Calu3 (cell line): Measurements from ENCODE around the gene PGLYRP3. TPM values are rescaled to one million over a fixed set of nuclear protein-coding genes. Genes with fewer than 3 reads are reported as not detected.

Source experiments
- BruUV-seq: library from RNA; stranded (reverse); fragments of 400-500 nt; replicated peaks from 2 replicates; lab custom pipeline; 2021; lab: Mats Ljungman, UMichigan
- CTCF ChIA-PET: fragments of 300-600 bp; sonication (Branson Sonifier 250); formaldehyde crosslinking; loops from one replicate; lab custom pipeline; 2022; ENCODE audit warnings: antibody characterized with exemption; lab: Charles Lee
- DNase-seq: peaks from one replicate; pipeline ENCODE4 v3.0.0; 2022
- H3K27ac Mint-ChIP-seq: one replicate; pipeline ENCODE4 v1.8.0; 2022; ENCODE audit warnings: mixed read lengths; ENCODE audit not compliant: unreplicated experiment
- H3K27me3 Mint-ChIP-seq: one replicate; pipeline ENCODE4 v1.8.0; 2022; ENCODE audit warnings: mixed read lengths; ENCODE audit not compliant: unreplicated experiment
- H3K36me3 Mint-ChIP-seq: one replicate; pipeline ENCODE4 v1.8.0; 2022; ENCODE audit warnings: mild to moderate bottlenecking, moderate library complexity, mixed read lengths; ENCODE audit not compliant: insufficient read depth, unreplicated experiment
- H3K4me1 Mint-ChIP-seq: one replicate; pipeline ENCODE4 v1.8.0; 2022; ENCODE audit warnings: mild to moderate bottlenecking, low read depth, mixed read lengths; ENCODE audit not compliant: unreplicated experiment
- H3K4me3 Mint-ChIP-seq: one replicate; pipeline ENCODE4 v1.8.0; 2022; ENCODE audit warnings: mild to moderate bottlenecking, low read depth, moderate library complexity, mixed read lengths; ENCODE audit not compliant: unreplicated experiment
- H3K9me3 Mint-ChIP-seq: one replicate; pipeline ENCODE4 v1.8.0; 2022; ENCODE audit warnings: low read depth, mixed read lengths; ENCODE audit not compliant: unreplicated experiment
- CTCF ChIP-seq: fragments of 200-600 bp; IDR thresholded peaks from one replicate; pipeline ENCODE4 v1.8.0; 2022; ENCODE audit warnings: antibody characterized with exemption; ENCODE audit not compliant: unreplicated experiment
- intact Hi-C: fragments of 100-400 bp; cut with micrococcal nuclease; formaldehyde crosslinking; loops from one replicate; pipeline ENCODE4 v1.10.0; 2022; ENCODE audit not compliant: unreplicated experiment
- total RNA-seq: library from RNA; stranded (reverse); gene quantifications from 2 replicates; pipeline ENCODE4 v1.2.3, GENCODE V29; 2022

Gene PGLYRP3
- total RNA-seq, 1 experiment from 2014 or later: not detected

- TF ChIP-seq CTCF: no peak
- Mint-ChIP-seq H3K27ac (no peak within 1 kb of the TSS), H3K27me3 (peaks cover 52% of the 10 kb centered on the region), H3K36me3 (no peaks in the 10 kb centered on the region), H3K4me1 (peaks cover 26% of the 10 kb centered on the region), H3K9me3 (no peaks in the 10 kb centered on the region), H3K4me3 (no peak within 1 kb of the TSS)
- DNase-seq: no peak
- BruUV-seq: TSS peak; percentile 89
- CTCF ChIA-PET: interaction anchor here (0.7 to 1.8 kb wide), 4 partner anchors 17 to 1112 kb away, joined by 3 to 7 read pairs (median 4); partner anchors contain the start of gene S100A12
- intact Hi-C loops: loop anchor here (10.0 kb wide), 1 partner anchor 627 kb away; the partner anchor contains the start of gene RAB13
Observed at GRCh38 chr1:153357853-153358690, 45.3 kb upstream of the PGLYRP3 start, which contains the start of gene S100A9. Gene S100A9 (plus strand): TSS chr1:153357854. CDS start chr1:153358284, 430 bp downstream.

GRCh38 chr1:153357076-153357852 is 44.5 kb upstream of the PGLYRP3 start:
- Mint-ChIP-seq H3K27me3 (peaks cover 44% of the 10 kb centered on the region), H3K9me3 (no peaks in the 10 kb centered on the region), H3K27ac (no peak overlapping the region), H3K4me3 (no peak overlapping the region), H3K36me3 (no peaks in the 10 kb centered on the region), H3K4me1 (peaks cover 33% of the 10 kb centered on the region)
- TF ChIP-seq CTCF: no peak
- no TSS peak for BruUV-seq
- CTCF ChIA-PET: interaction anchor here (0.8 to 1.8 kb wide), 4 partner anchors 18 to 138 kb away, joined by 3 to 7 read pairs (median 5); partner anchors contain the start of gene S100A12
- peak; percentile 74 for DNase-seq
- intact Hi-C loops: loop anchor here (10.0 kb wide), 1 partner anchor 628 kb away; the partner anchor contains the start of gene RAB13

- CTCF ChIA-PET: interaction anchor here (0.8 to 1.8 kb wide), 3 partner anchors 47 to 139 kb away, joined by 3 to 7 read pairs (median 5); no protein-coding TSS in a partner anchor
- no TSS peak for BruUV-seq
- Mint-ChIP-seq H3K4me3 (no peak overlapping the region), H3K36me3 (no peaks in the 10 kb centered on the region), H3K9me3 (no peaks in the 10 kb centered on the region), H3K27ac (no peak overlapping the region), H3K27me3 (peaks cover 38% of the 10 kb centered on the region), H3K4me1 (peaks cover 34% of the 10 kb centered on the region)
- no peak for DNase-seq
- TF ChIP-seq CTCF: no peak
- intact Hi-C loops: loop anchor here (10.0 kb wide), 1 partner anchor 628 kb away; the partner anchor contains the start of gene RAB13
Observed at GRCh38 chr1:153356392-153357075, 43.8 kb upstream of the PGLYRP3 start.
